Activated T-cell treated with anti-CD3 and anti-CD28 coated beads, Interleukin-2, amount 50 U/mL, for 24 hours (primary cell): Measurements from ENCODE around the gene IL1F10.

ENCODE experiments used
- DNase-seq: peaks from one replicate; pipeline ENCODE4 v3.0.0-alpha.2; 2020
- H3K27ac Mint-ChIP-seq: 2 replicates; pipeline ENCODE4 v1.8.0; 2020; ENCODE audit warnings: mild to moderate bottlenecking, mixed read lengths
- H3K27me3 Mint-ChIP-seq: 2 replicates; pipeline ENCODE4 v1.8.0; 2020; ENCODE audit warnings: mixed read lengths
- H3K36me3 Mint-ChIP-seq: 2 replicates; pipeline ENCODE4 v1.8.0; 2020; ENCODE audit warnings: low read depth, mixed read lengths
- H3K4me1 Mint-ChIP-seq: 2 replicates; pipeline ENCODE4 v1.8.0; 2020; ENCODE audit warnings: low read depth, mixed read lengths
- H3K4me3 Mint-ChIP-seq: 2 replicates; pipeline ENCODE4 v1.8.0; 2020; ENCODE audit warnings: mild to moderate bottlenecking, moderate library complexity, mixed read lengths
- H3K9me3 Mint-ChIP-seq: 2 replicates; pipeline ENCODE4 v1.8.0; 2020; ENCODE audit warnings: mixed read lengths

IL1F10 gene

DNA sequence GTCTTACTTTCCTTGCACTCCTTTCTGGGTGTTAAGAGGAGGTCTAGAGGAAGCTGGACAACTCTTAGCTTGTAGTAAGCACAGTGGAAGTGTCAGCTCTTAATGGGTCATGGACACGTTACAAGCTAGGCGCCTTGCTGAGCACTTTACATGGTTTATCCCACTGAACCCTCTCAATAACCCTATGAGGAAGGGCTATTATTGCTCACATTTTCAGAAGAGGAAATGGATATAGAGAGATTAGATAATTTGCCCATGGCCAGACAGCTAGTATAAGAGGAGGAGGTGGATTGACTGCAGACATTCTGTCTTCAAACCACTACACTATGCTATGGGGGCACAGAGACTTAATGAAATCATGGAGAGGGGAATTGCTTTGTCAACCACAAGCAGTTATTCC is 51.3 kb downstream of the IL1F10 start:
- Mint-ChIP-seq H3K9me3 (no peaks in the 10 kb centered on the region), H3K27ac (no peak overlapping the region), H3K27me3 (peaks cover 5% of the 10 kb centered on the region), H3K4me1 (peaks cover 32% of the 10 kb centered on the region), H3K4me3 (no peak overlapping the region), H3K36me3 (no peaks in the 10 kb centered on the region)
- no peak for DNase-seq

- Mint-ChIP-seq H3K27me3 (peaks cover 5% of the 10 kb centered on the region), H3K4me3 (no peak overlapping the region), H3K36me3 (no peaks in the 10 kb centered on the region), H3K27ac (no peak overlapping the region), H3K4me1 (peaks cover 48% of the 10 kb centered on the region), H3K9me3 (no peaks in the 10 kb centered on the region)
- DNase-seq, result no peak
These were observed 53.1 kb downstream of the IL1F10 start for GRCh38 chr2:113120861-113121260.

DNA sequence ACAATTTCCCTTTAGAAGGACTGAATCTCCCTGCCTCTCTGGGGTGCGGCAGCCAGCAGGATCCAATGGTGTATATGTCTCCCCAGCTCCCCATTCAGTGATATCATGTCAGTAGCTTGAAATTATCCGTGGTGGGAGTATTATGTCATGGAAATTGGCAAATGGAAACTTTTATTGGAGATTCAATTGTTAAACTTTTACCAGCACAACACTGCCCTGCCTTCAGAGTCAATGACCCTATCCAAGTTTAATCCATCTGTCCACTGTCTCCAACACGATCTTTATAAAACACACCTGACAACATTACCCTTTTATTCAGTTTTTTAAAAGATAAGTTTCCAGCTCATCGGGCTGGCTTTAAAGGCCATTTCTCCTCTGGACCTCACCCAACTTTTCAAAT is 54.6 kb downstream of the IL1F10 start:
- peaks cover 5% of the 10 kb centered on the region for H3K27me3 Mint-ChIP-seq
- no peak overlapping the region for H3K4me3 Mint-ChIP-seq
- no peak for DNase-seq
- H3K36me3 Mint-ChIP-seq, result no peaks in the 10 kb centered on the region
- peaks cover 50% of the 10 kb centered on the region for H3K4me1 Mint-ChIP-seq
- no peaks in the 10 kb centered on the region for H3K9me3 Mint-ChIP-seq
- H3K27ac Mint-ChIP-seq, result no peak overlapping the region

GRCh38 chr2:113123726-113124125 is 56.0 kb downstream of the IL1F10 start:
- peaks cover 50% of the 10 kb centered on the region for H3K4me1 Mint-ChIP-seq
- no peak overlapping the region for H3K4me3 Mint-ChIP-seq
- DNase-seq, result no peak
- no peaks in the 10 kb centered on the region for H3K36me3 Mint-ChIP-seq
- no peaks in the 10 kb centered on the region for H3K9me3 Mint-ChIP-seq
- H3K27ac Mint-ChIP-seq, result peak overlapping the region; percentile 81
- peaks cover 5% of the 10 kb centered on the region for H3K27me3 Mint-ChIP-seq

DNA sequence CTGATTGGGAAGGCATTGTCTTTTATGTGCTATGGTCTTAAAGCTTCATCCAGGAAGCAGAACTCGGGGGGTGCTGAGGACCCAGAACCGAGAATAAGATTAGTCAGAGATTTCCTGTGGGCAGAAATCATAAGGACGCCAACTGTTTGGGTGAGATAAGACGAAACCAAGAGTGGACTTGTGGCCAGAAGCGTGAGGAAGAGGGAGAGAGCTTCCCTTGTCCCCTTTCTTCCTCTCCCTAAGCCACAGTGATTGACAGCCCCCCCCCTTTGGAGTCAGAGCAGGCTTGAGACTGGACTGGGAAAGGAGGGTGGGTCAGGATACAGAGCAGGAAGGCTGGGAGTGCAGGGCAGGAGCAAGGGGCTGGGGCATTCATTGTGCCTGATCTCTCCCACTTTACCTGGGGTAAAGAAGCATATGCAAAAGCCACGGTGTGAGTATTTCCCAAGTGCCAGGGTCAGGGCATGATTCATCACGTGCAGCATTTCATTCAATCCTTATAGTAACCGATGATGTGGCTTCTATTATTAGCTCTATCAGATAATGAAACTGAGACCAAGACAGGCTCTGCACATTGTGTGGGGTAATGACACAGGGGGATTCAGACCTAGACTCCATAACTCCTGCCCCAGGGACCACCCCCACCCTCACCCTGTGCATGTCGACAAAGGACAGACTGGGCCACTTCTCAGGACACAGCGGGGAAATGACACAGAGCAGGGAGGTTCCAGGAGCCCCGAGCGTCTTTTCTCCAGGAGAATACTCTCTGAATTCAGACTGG is 56.6 kb downstream of the IL1F10 start:
- Mint-ChIP-seq H3K36me3 (no peaks in the 10 kb centered on the region), H3K9me3 (no peaks in the 10 kb centered on the region), H3K4me3 (peak overlapping the region; percentile 52), H3K27ac (peak overlapping the region; percentile 81), H3K27me3 (peaks cover 5% of the 10 kb centered on the region), H3K4me1 (peaks cover 50% of the 10 kb centered on the region)
- no peak for DNase-seq
